K562 (cell line): Measurements from ENCODE around the gene SORCS1. TPM values are rescaled to one million over a fixed set of nuclear protein-coding genes. Genes with fewer than 3 reads are reported as not detected.
A peak's percentile ranks its signal among the peaks of the same experiment; 100 is the strongest.

Experiments used
- BHLHE40 ChIP-seq: IDR thresholded peaks from 2 replicates; pipeline ENCODE4 v1.6.1; 2011; ENCODE audit warnings: low read length, improper control_type of control experiment
- CEBPB ChIP-seq: fragments of 450-650 bp; IDR thresholded peaks from 2 replicates; pipeline ENCODE4 v1.6.1; 2016; ENCODE audit warnings: missing genetic modification characterization, missing compliant biosample characterization
- HDAC2 ChIP-seq: fragments of 450-650 bp; IDR thresholded peaks from 2 replicates; pipeline ENCODE4 v1.6.1; 2016; ENCODE audit warnings: mild to moderate bottlenecking
- HMG20A ChIP-seq: fragments of 450-650 bp; formaldehyde crosslinking; conservative IDR thresholded peaks from 2 replicates; pipeline ENCODE4 v1.4.0; 2020; ENCODE audit warnings: mild to moderate bottlenecking, mixed read lengths
- NCOR1 ChIP-seq: fragments of 450-650 bp; IDR thresholded peaks from 2 replicates; pipeline ENCODE4 v1.6.1; 2016; ENCODE audit warnings: mild to moderate bottlenecking, moderate library complexity
- PCBP1 ChIP-seq: fragments of 200-400 bp; formaldehyde crosslinking; IDR thresholded peaks from 2 replicates; pipeline ENCODE4 v1.6.1; 2018; ENCODE audit warnings: mild to moderate bottlenecking, low read depth, low read length; ENCODE audit not compliant: poor library complexity, severe bottlenecking
- PRDM10 ChIP-seq: fragments of 450-650 bp; IDR thresholded peaks from 2 replicates; pipeline ENCODE4 v1.6.1; 2018; ENCODE audit not compliant: partially characterized antibody
- RNF2 ChIP-seq: sonication (generic); IDR thresholded peaks from 2 replicates; pipeline ENCODE4 v1.6.1; 2016
- ZEB2 ChIP-seq: fragments of 450-650 bp; IDR thresholded peaks from 2 replicates; pipeline ENCODE4 v1.6.1; 2016
- ZFP36 ChIP-seq: fragments of 150-350 bp; IDR thresholded peaks from 2 replicates; pipeline ENCODE4 v1.6.1; 2018; ENCODE audit warnings: low read length, low read depth; ENCODE audit not compliant: partially characterized antibody
- polyA plus RNA-seq, 8 experiments: library from polyadenylated mRNA; depleted of rRNA in 4 of 8; stranded (reverse) in 5 of 8; unstranded in 3 of 8; fragments of >200 nt; fragmentation: Nextera tagmentation in 2 of 8; fragmentation: Illumina TruSeq in 1 of 8; extraction: Ambion mirVana in 2 of 8; extraction: Trizol in 1 of 8; gene quantifications; 2 replicates each; pipeline versions ENCODE4 v1.2.1 to v1.2.3, GENCODE V29; 2011 to 2014; ENCODE audit warnings: inconsistent platforms in 1 of 8, missing spikeins in 1 of 8
- total RNA-seq, 7 experiments: library from RNA; depleted of rRNA in 6 of 7; stranded (reverse); fragments of >200 nt in 6 of 7; fragmentation: Illumina TruSeq in 2 of 7; extraction: Trizol in 2 of 7; gene quantifications; 2 replicates each; pipeline versions ENCODE4 v1.2.1 to v1.2.3, GENCODE V29; 2011 to 2021; ENCODE audit warnings: low replicate concordance in 1 of 7
- TF ChIP-seq, protein P1 (sequence below): sonication (generic); formaldehyde crosslinking; IDR thresholded peaks from 2 replicates; pipeline ENCODE4 v1.8.0; 2023; ENCODE audit warnings: mild to moderate bottlenecking, missing genetic modification reagents

SORCS1 gene
- total and polyA plus RNA-seq, 9 of the 15 experiments (the other 6 are each of a cell fraction or from before 2014, with no cell fraction given), result 1.5 to 3.9 (median 2.7) TPM

GRCh38 chr10:107022600-107023354, 141.7 kb downstream of the SORCS1 start (continued):
- peak; percentile 87 for TF ChIP-seq NCOR1
- TF ChIP-seq BHLHE40, result peak; percentile 35; the same call in 1 of the 2 replicates
- TF ChIP-seq CEBPB (tag), result peak; percentile 85
- no peak for TF ChIP-seq PCBP1
- peak; percentile 84 for TF ChIP-seq HDAC2
- TF ChIP-seq, protein P1, sequence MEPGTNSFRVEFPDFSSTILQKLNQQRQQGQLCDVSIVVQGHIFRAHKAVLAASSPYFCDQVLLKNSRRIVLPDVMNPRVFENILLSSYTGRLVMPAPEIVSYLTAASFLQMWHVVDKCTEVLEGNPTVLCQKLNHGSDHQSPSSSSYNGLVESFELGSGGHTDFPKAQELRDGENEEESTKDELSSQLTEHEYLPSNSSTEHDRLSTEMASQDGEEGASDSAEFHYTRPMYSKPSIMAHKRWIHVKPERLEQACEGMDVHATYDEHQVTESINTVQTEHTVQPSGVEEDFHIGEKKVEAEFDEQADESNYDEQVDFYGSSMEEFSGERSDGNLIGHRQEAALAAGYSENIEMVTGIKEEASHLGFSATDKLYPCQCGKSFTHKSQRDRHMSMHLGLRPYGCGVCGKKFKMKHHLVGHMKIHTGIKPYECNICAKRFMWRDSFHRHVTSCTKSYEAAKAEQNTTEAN (CRISPR knock-in tag), result no peak
- peak; percentile 11 for TF ChIP-seq ZFP36
- TF ChIP-seq PRDM10, result no peak
- TF ChIP-seq RNF2, result peak; percentile 83
- no peak for TF ChIP-seq ZEB2
- TF ChIP-seq HMG20A (CRISPR knock-in tag), result no peak
